Measurements from ENCODE around the gene PHC3.

DNA sequence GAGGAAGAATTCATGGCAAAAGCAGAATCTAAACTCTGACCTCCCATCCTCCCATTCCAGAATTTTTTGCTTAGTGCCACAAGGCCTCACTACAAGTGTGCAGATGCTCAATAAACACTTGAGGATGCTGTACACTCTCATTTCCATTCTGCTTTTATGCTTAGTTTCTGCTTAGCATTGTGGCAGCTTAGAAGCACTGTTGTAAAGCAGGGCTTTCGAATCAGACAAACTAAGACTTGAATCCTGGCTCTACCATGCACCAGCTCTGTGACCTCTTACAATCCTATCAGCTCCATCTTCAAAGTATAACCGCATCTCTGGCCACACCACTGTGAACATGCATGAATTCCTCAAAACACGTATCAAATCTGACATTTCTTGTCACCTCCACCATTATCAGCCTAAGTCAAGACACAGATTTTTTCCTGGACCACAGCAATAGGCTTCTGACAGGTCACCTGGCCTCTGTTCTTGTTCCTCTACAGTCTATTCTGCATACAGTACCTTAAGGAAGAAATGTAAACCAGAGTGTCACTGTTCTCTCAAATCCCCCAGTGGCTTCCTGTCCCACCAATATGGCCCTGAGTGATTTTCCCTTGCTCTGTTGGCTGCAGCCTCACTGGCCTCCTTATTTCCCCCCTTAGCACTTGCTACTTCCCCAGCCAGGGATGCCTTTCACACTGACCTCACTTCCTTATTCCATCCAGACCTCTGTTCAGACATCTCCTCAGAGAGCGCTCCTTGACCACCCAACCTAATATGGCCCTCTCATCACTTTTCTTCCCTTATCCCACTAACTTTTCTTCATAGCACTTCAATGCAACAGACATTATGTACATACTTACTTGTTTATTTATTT lies 8.1 kb upstream of the PHC3 start:
- TF ChIP-seq, protein P1, sequence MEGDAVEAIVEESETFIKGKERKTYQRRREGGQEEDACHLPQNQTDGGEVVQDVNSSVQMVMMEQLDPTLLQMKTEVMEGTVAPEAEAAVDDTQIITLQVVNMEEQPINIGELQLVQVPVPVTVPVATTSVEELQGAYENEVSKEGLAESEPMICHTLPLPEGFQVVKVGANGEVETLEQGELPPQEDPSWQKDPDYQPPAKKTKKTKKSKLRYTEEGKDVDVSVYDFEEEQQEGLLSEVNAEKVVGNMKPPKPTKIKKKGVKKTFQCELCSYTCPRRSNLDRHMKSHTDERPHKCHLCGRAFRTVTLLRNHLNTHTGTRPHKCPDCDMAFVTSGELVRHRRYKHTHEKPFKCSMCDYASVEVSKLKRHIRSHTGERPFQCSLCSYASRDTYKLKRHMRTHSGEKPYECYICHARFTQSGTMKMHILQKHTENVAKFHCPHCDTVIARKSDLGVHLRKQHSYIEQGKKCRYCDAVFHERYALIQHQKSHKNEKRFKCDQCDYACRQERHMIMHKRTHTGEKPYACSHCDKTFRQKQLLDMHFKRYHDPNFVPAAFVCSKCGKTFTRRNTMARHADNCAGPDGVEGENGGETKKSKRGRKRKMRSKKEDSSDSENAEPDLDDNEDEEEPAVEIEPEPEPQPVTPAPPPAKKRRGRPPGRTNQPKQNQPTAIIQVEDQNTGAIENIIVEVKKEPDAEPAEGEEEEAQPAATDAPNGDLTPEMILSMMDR (IDR thresholded peaks at IDR 0.05) = peak; percentile 52
- TF ChIP-seq ZFX (IDR thresholded peaks at IDR 0.05; ENCODE audit: borderline replicate concordance) = no peak
